H9 (cell line): ENCODE measurements around the gene SLC22A3. TPM values are rescaled to one million over a fixed set of nuclear protein-coding genes. Genes with fewer than 3 reads are reported as not detected.

Experiments
- DNase-seq: peaks from one replicate; pipeline ENCODE4 v3.0.0-alpha.2; 2017
- H2AFZ ChIP-seq: one replicate; pipeline ENCODE4 v1.6.1; 2013; ENCODE audit warnings: mild to moderate bottlenecking, low read length, control low read depth, moderate library complexity
- H2AK5ac ChIP-seq: 2 replicates; pipeline ENCODE4 v1.6.1; 2013; ENCODE audit warnings: low read length, control low read depth, mixed read lengths; ENCODE audit not compliant: insufficient read length
- H2BK120ac ChIP-seq: one replicate; pipeline ENCODE4 v1.6.1; 2013; ENCODE audit warnings: low read depth, mild to moderate bottlenecking, low read length, control low read depth, inconsistent platforms; ENCODE audit not compliant: poor library complexity, severe bottlenecking
- H2BK12ac ChIP-seq: 2 replicates; pipeline ENCODE4 v1.6.1; 2013; ENCODE audit warnings: low read length, control low read depth, mixed read lengths, low read depth; ENCODE audit not compliant: insufficient read length
- H2BK15ac ChIP-seq: 2 replicates; pipeline ENCODE4 v1.6.1; 2013; ENCODE audit warnings: low read depth, low read length, control low read depth
- H2BK20ac ChIP-seq: one replicate; pipeline ENCODE4 v1.6.1; 2013; ENCODE audit warnings: low read depth, mild to moderate bottlenecking, low read length, control low read depth, inconsistent platforms; ENCODE audit not compliant: poor library complexity, severe bottlenecking
- H2BK5ac ChIP-seq: 2 replicates; pipeline ENCODE4 v1.6.1; 2013; ENCODE audit warnings: low read length, control low read depth, mixed read lengths; ENCODE audit not compliant: insufficient read length
- H3K14ac ChIP-seq: 2 replicates; pipeline ENCODE4 v1.6.1; 2013; ENCODE audit warnings: low read length, control low read depth; ENCODE audit not compliant: insufficient read depth
- H3K18ac ChIP-seq: 2 replicates; pipeline ENCODE4 v1.6.1; 2013; ENCODE audit warnings: low read depth, mild to moderate bottlenecking, mixed read lengths, low read length, control low read depth; ENCODE audit not compliant: insufficient read length
- H3K23ac ChIP-seq: 2 replicates; pipeline ENCODE4 v1.6.1; 2013; ENCODE audit warnings: low read length, control low read depth, mixed read lengths, low read depth; ENCODE audit not compliant: insufficient read length
- H3K23me2 ChIP-seq: 2 replicates; pipeline ENCODE4 v1.6.1; 2013; ENCODE audit warnings: low read depth, mild to moderate bottlenecking, mixed read lengths, low read length, control low read depth; ENCODE audit not compliant: insufficient read length, poor library complexity, severe bottlenecking
- H3K27ac ChIP-seq: 2 replicates; pipeline ENCODE4 v1.5.1; 2013; ENCODE audit warnings: low read length, control low read depth, mixed read lengths, low read depth; ENCODE audit not compliant: insufficient read length
- H3K27me3 ChIP-seq: 2 replicates; pipeline ENCODE4 v1.6.1; 2013; ENCODE audit warnings: low read length, control low read depth, inconsistent platforms; ENCODE audit not compliant: insufficient read depth
- H3K4ac ChIP-seq: 2 replicates; pipeline ENCODE4 v1.6.1; 2013; ENCODE audit warnings: low read depth, mild to moderate bottlenecking, control low read depth, inconsistent platforms, low read length, moderate library complexity
- H3K4me1 ChIP-seq: 2 replicates; pipeline ENCODE4 v1.6.1; 2013; ENCODE audit warnings: low read length, control low read depth, inconsistent platforms; ENCODE audit not compliant: insufficient read depth
- H3K4me2 ChIP-seq: 2 replicates; pipeline ENCODE4 v1.6.1; 2013; ENCODE audit warnings: low read length, control low read depth, mixed read lengths; ENCODE audit not compliant: insufficient read length, insufficient read depth
- H3K56ac ChIP-seq: 2 replicates; pipeline ENCODE4 v1.6.1; 2013; ENCODE audit warnings: low read depth, mild to moderate bottlenecking, mixed read lengths, low read length, control low read depth; ENCODE audit not compliant: insufficient read length
- H3K79me1 ChIP-seq: 2 replicates; pipeline ENCODE4 v1.6.1; 2013; ENCODE audit warnings: low read depth, mild to moderate bottlenecking, moderate library complexity, low read length, control low read depth, inconsistent platforms; ENCODE audit not compliant: insufficient read depth, poor library complexity, severe bottlenecking
- H3K79me2 ChIP-seq: 2 replicates; pipeline ENCODE4 v1.6.1; 2013; ENCODE audit warnings: low read length, control low read depth, inconsistent platforms; ENCODE audit not compliant: insufficient read depth
- H3K9ac ChIP-seq: 2 replicates; pipeline ENCODE4 v1.6.1; 2013; ENCODE audit warnings: low read length, control low read depth, mixed read lengths; ENCODE audit not compliant: insufficient read length; ENCODE audit errors: extremely low read depth
- H3K9me3 ChIP-seq: one replicate; pipeline ENCODE4 v1.6.1; 2013; ENCODE audit warnings: low read depth, low read length, inconsistent platforms; ENCODE audit not compliant: control insufficient read depth
- H3T11ph ChIP-seq: one replicate; pipeline ENCODE4 v1.6.1; 2013; ENCODE audit warnings: mild to moderate bottlenecking, low read length, control low read depth, inconsistent platforms
- H4K20me1 ChIP-seq: one replicate; pipeline ENCODE4 v1.6.1; 2013; ENCODE audit not compliant: control insufficient read depth, insufficient read length, insufficient read depth
- H4K5ac ChIP-seq: 2 replicates; pipeline ENCODE4 v1.6.1; 2013; ENCODE audit warnings: low read depth, mild to moderate bottlenecking, mixed read lengths, low read length, control low read depth; ENCODE audit not compliant: insufficient read length
- H4K8ac ChIP-seq: replicated peaks from 2 replicates; pipeline ENCODE4 v1.6.1; 2013; ENCODE audit warnings: low read length, control low read depth, mixed read lengths, low read depth; ENCODE audit not compliant: insufficient read length
- H4K91ac ChIP-seq: 2 replicates; pipeline ENCODE4 v1.6.1; 2013; ENCODE audit warnings: low read depth, mild to moderate bottlenecking, moderate library complexity, mixed read lengths, low read length, control low read depth; ENCODE audit not compliant: insufficient read length
- H3K27ac Mint-ChIP-seq, 3 experiments: 2 replicates in 2 of 3; 3 replicates in 1 of 3; pipeline ENCODE4 v1.8.0; 2020 to 2021; ENCODE audit warnings: mixed read lengths in 3 of 3, mild to moderate bottlenecking in 1 of 3, moderate library complexity in 1 of 3
- H3K27me3 Mint-ChIP-seq: 2 replicates; pipeline ENCODE4 v1.8.0; 2021; ENCODE audit warnings: low read depth, mild to moderate bottlenecking, moderate library complexity, mixed read lengths
- H3K36me3 Mint-ChIP-seq, 3 experiments: 2 replicates in 2 of 3; 3 replicates in 1 of 3; pipeline ENCODE4 v1.8.0; 2020 to 2021; ENCODE audit warnings: low read depth in 3 of 3, mixed read lengths in 3 of 3; ENCODE audit not compliant: insufficient read depth in 1 of 3
- H3K4me1 Mint-ChIP-seq, 2 experiments: 2 replicates each; pipeline ENCODE4 v1.8.0; 2020; ENCODE audit warnings: mixed read lengths in 2 of 2
- H3K4me3 Mint-ChIP-seq, 2 experiments: 2 replicates in 1 of 2; 3 replicates in 1 of 2; pipeline ENCODE4 v1.8.0; 2020 to 2021; ENCODE audit warnings: mild to moderate bottlenecking in 2 of 2, mixed read lengths in 2 of 2, moderate library complexity in 1 of 2
- H3K9me3 Mint-ChIP-seq, 2 experiments: 2 replicates in 1 of 2; 3 replicates in 1 of 2; pipeline ENCODE4 v1.8.0; 2020; ENCODE audit warnings: mild to moderate bottlenecking in 2 of 2, mixed read lengths in 2 of 2, moderate library complexity in 1 of 2
- CTCF ChIP-seq: fragments of 200-600 bp; sonication (generic); conservative IDR thresholded peaks from 3 replicates; pipeline ENCODE4 v1.8.0; 2021; ENCODE audit warnings: antibody characterized with exemption, mild to moderate bottlenecking
- WGBS: extraction: QIAGEN DNeasy Blood & Tissue Kit; methylation state at CpG from one replicate; pipeline ENCODE4 v1.1.7; 2013; ENCODE audit warnings: missing lambda C conversion rate, low lambda C conversion rate, mixed read lengths; ENCODE audit not compliant: insufficient read length; ENCODE audit errors: extremely low coverage; 5-methylcytosine and 5-hydroxymethylcytosine counted together
- total RNA-seq: library from RNA; stranded (reverse); gene quantifications from 2 replicates; pipeline ENCODE4 v1.2.1, GENCODE V29; 2021

The SLC22A3 gene
- total RNA-seq, 1 experiment from 2014 or later = 2.7 TPM

- Mint-ChIP-seq H3K27ac (no peak overlapping the region), H3K4me3 (no peak overlapping the region), H3K9me3 (no peaks in the 10 kb centered on the region), H3K36me3 (peaks cover 0 to 5% (median 0%) of the 10 kb centered on the region in 3 experiments; a peak in 2 of 7 replicates), H3K27me3 (no peaks in the 10 kb centered on the region), H3K4me1 (no peaks in the 10 kb centered on the region)
- no peak overlapping the region for H2BK20ac ChIP-seq
- no peak overlapping the region for H2BK5ac ChIP-seq
- WGBS = no CpG with 5 or more reads among the region's 2 CpGs
- H3K14ac ChIP-seq = no peak overlapping the region
- no peak overlapping the region for H2BK120ac ChIP-seq
- no peaks in the 10 kb centered on the region for H3K4me1 ChIP-seq
- H3K27ac ChIP-seq = no peak overlapping the region
- H3K18ac ChIP-seq = no peak overlapping the region
- H3K4me2 ChIP-seq = no peak overlapping the region
- no peaks in the 10 kb centered on the region for H3K27me3 ChIP-seq
- no peaks in the 10 kb centered on the region for H3K9me3 ChIP-seq
- no peak overlapping the region for H2BK12ac ChIP-seq
- H2AFZ ChIP-seq = no peak overlapping the region
- H3K9ac ChIP-seq = no peak overlapping the region
- no peak overlapping the region for H2AK5ac ChIP-seq
- no peak overlapping the region for H4K8ac ChIP-seq
- H4K5ac ChIP-seq = no peak overlapping the region
- no peak for TF ChIP-seq CTCF
- no peak overlapping the region for H2BK15ac ChIP-seq
- no peak overlapping the region for H3K23ac ChIP-seq
- no peaks in the 10 kb centered on the region for H3K79me1 ChIP-seq
- H3T11ph ChIP-seq = no peak overlapping the region
- H4K91ac ChIP-seq = no peak overlapping the region
- no peak overlapping the region for H3K56ac ChIP-seq
- no peaks in the 10 kb centered on the region for H3K79me2 ChIP-seq
- DNase-seq = no peak
- no peaks in the 10 kb centered on the region for H4K20me1 ChIP-seq
- no peaks in the 10 kb centered on the region for H3K23me2 ChIP-seq
- H3K4ac ChIP-seq = no peak overlapping the region
Measured at GRCh38 chr6:160400446-160400845, 52.3 kb downstream of the SLC22A3 start.
